Breast epithelium (tissue), 3 donors: ENCODE results near the gene LPGAT1.

Experiments used
- CTCF ChIP-seq, 3 donors: fragments of 450-650 bp; IDR thresholded peaks; one replicate each; pipeline ENCODE4 v1.5.1; 2016 to 2017; ENCODE audit warnings: antibody characterized with exemption in 3 of 3, mild to moderate bottlenecking in 3 of 3, moderate library complexity in 3 of 3
- POLR2A ChIP-seq: fragments of 450-650 bp; IDR thresholded peaks from one replicate; pipeline ENCODE4 v1.6.1; 2016; ENCODE audit warnings: antibody characterized with exemption, mild to moderate bottlenecking, moderate library complexity
- POLR2AphosphoS5 ChIP-seq, 3 donors: sonication (generic); formaldehyde crosslinking; IDR thresholded peaks; one replicate each; pipeline ENCODE4 v1.6.1; 2017; ENCODE audit warnings: antibody characterized with exemption in 3 of 3

DNA sequence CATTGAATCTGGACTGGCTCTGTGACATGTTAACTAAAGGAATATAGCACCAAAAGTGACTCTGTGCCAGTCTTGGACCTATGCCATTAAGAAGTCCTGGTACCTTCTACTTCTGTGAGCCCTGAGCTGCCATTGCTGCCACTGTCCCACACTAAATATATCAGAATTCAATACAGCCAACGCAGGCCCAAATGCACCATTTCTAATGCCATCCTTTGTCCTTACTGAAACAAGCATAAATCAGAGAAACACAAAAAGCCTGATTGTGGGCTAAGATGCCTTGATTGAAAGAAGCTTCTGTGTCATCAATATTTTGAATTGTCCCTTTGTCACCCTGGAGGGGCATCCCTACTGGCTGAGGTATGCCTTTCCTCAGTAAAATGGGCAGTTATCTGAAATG is 88.3 kb downstream of the LPGAT1 start:
- TF ChIP-seq POLR2AphosphoS5 (IDR thresholded peaks at IDR 0.05) (no peak), POLR2A (no peak), CTCF (IDR thresholded peaks at IDR 0.05) (no peak)
